GM23248 (cell line): ENCODE data around the gene SLC6A9.

Source experiments
- EZH2 ChIP-seq: fragments of 200-600 bp; sonication (generic); IDR thresholded peaks from 2 replicates; pipeline ENCODE4 v1.6.1; 2018; ENCODE audit warnings: antibody characterized with exemption, mild to moderate bottlenecking; ENCODE audit not compliant: insufficient read depth, poor library complexity, severe bottlenecking
- EZH2phosphoT487 ChIP-seq: fragments of 200-600 bp; sonication (generic); IDR thresholded peaks from 2 replicates; pipeline ENCODE4 v1.6.1; 2018; ENCODE audit warnings: antibody characterized with exemption, moderate library complexity, mild to moderate bottlenecking, low read depth; ENCODE audit not compliant: insufficient read depth

GRCh38 chr1:43995984-43996732 is 35.1 kb downstream of the SLC6A9 start:
- no peak for TF ChIP-seq EZH2
- no peak for TF ChIP-seq EZH2phosphoT487
